ENCODE measurements around the gene FRAT1.

FRAT1 gene

DNA sequence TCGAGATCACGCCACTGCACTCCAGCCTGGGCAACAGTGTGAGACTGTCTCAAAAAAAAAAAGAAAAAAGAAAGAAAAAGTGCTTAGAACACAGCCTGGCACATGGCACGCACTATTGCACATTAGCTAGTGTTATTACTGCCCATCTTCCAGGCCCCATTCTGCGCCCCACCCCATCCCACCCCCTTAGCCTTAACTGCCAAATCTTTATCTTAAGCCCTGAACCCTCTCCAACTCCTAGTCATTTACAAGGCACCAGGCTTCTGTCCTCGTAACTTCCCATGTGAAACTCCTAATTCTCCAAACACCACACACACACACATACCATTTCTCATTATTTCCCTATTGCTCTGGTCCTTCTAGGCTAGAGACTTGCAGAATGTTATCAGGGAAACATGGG is 10.7 kb downstream of the FRAT1 start (continued):
- TF ChIP-seq, protein P1, sequence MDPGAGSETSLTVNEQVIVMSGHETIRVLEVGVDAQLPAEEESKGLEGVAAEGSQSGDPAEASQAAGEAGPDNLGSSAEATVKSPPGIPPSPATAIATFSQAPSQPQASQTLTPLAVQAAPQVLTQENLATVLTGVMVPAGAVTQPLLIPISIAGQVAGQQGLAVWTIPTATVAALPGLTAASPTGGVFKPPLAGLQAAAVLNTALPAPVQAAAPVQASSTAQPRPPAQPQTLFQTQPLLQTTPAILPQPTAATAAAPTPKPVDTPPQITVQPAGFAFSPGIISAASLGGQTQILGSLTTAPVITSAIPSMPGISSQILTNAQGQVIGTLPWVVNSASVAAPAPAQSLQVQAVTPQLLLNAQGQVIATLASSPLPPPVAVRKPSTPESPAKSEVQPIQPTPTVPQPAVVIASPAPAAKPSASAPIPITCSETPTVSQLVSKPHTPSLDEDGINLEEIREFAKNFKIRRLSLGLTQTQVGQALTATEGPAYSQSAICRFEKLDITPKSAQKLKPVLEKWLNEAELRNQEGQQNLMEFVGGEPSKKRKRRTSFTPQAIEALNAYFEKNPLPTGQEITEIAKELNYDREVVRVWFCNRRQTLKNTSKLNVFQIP (CRISPR knock-in tag; IDR thresholded peaks at IDR 0.05; ENCODE audit: borderline replicate concordance, low read depth): no peak
- TF ChIP-seq GLIS3 (CRISPR knock-in tag; IDR thresholded peaks at IDR 0.05): no peak
- TF ChIP-seq ISL1 (CRISPR knock-in tag; IDR thresholded peaks at IDR 0.05): no peak
- TF ChIP-seq ZNF8 (CRISPR knock-in tag; IDR thresholded peaks at IDR 0.05): no peak
- no peak for TF ChIP-seq BACH2 (CRISPR knock-in tag; IDR thresholded peaks at IDR 0.05; ENCODE audit: borderline replicate concordance)
- no peak for TF ChIP-seq ZNF565 (CRISPR knock-in tag; conservative IDR thresholded peaks at IDR 0.05; ENCODE audit: low read depth)
- TF ChIP-seq, protein P2, sequence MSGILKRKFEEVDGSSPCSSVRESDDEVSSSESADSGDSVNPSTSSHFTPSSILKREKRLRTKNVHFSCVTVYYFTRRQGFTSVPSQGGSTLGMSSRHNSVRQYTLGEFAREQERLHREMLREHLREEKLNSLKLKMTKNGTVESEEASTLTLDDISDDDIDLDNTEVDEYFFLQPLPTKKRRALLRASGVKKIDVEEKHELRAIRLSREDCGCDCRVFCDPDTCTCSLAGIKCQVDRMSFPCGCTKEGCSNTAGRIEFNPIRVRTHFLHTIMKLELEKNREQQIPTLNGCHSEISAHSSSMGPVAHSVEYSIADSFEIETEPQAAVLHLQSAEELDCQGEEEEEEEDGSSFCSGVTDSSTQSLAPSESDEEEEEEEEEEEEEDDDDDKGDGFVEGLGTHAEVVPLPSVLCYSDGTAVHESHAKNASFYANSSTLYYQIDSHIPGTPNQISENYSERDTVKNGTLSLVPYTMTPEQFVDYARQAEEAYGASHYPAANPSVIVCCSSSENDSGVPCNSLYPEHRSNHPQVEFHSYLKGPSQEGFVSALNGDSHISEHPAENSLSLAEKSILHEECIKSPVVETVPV (CRISPR knock-in tag; IDR thresholded peaks at IDR 0.05): no peak

DNA sequence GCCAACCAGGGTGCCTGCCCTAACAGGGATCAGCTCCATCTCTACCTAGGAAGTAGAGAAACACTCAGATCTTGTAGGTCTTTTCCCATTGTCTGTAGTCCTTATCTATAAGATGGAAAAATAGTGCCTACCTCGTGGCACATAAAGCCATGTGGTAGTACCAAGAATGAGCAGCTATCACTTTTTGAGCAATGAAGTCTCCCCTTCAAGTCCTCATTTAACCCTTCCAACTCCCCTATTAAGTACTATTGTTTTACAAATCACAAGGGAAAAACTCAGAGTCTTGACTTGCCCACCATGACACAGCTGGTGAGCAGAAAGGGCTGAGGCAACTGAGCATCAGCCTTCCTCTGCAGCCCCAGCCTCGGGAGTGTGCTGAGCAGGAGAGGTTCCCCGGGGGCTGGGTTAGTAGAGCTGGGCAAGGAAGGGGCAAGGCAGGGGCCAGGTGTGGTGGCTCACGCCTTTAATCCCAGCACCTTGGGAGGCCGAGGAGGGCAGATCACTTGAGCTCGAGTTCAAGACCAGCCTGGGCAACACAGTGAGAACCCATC is 12.2 kb downstream of the FRAT1 start:
- TF ChIP-seq ISL1 (CRISPR knock-in tag; IDR thresholded peaks at IDR 0.05): no peak
- TF ChIP-seq ZFP3 (CRISPR knock-in tag; IDR thresholded peaks at IDR 0.05): no peak
- no peak for TF ChIP-seq ARNTL (CRISPR knock-in tag; IDR thresholded peaks at IDR 0.05; ENCODE audit: borderline replicate concordance, low read depth)
- TF ChIP-seq, protein P3, sequence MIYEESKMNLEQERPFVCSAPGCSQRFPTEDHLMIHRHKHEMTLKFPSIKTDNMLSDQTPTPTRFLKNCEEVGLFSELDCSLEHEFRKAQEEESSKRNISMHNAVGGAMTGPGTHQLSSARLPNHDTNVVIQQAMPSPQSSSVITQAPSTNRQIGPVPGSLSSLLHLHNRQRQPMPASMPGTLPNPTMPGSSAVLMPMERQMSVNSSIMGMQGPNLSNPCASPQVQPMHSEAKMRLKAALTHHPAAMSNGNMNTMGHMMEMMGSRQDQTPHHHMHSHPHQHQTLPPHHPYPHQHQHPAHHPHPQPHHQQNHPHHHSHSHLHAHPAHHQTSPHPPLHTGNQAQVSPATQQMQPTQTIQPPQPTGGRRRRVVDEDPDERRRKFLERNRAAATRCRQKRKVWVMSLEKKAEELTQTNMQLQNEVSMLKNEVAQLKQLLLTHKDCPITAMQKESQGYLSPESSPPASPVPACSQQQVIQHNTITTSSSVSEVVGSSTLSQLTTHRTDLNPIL (CRISPR knock-in tag; IDR thresholded peaks at IDR 0.05; ENCODE audit: low read depth): no peak
- TF ChIP-seq, protein P1 (CRISPR knock-in tag; IDR thresholded peaks at IDR 0.05; ENCODE audit: borderline replicate concordance, low read depth): no peak
- no peak for TF ChIP-seq ZFP30 (CRISPR knock-in tag; IDR thresholded peaks at IDR 0.05)
- TF ChIP-seq, protein P4, sequence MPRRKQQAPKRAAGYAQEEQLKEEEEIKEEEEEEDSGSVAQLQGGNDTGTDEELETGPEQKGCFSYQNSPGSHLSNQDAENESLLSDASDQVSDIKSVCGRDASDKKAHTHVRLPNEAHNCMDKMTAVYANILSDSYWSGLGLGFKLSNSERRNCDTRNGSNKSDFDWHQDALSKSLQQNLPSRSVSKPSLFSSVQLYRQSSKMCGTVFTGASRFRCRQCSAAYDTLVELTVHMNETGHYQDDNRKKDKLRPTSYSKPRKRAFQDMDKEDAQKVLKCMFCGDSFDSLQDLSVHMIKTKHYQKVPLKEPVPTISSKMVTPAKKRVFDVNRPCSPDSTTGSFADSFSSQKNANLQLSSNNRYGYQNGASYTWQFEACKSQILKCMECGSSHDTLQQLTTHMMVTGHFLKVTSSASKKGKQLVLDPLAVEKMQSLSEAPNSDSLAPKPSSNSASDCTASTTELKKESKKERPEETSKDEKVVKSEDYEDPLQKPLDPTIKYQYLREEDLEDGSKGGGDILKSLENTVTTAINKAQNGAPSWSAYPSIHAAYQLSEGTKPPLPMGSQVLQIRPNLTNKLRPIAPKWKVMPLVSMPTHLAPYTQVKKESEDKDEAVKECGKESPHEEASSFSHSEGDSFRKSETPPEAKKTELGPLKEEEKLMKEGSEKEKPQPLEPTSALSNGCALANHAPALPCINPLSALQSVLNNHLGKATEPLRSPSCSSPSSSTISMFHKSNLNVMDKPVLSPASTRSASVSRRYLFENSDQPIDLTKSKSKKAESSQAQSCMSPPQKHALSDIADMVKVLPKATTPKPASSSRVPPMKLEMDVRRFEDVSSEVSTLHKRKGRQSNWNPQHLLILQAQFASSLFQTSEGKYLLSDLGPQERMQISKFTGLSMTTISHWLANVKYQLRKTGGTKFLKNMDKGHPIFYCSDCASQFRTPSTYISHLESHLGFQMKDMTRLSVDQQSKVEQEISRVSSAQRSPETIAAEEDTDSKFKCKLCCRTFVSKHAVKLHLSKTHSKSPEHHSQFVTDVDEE (CRISPR knock-in tag; IDR thresholded peaks at IDR 0.05): no peak
- TF ChIP-seq ZNF565 (CRISPR knock-in tag; conservative IDR thresholded peaks at IDR 0.05; ENCODE audit: low read depth): no peak
- no peak for TF ChIP-seq CSDC2 (CRISPR knock-in tag; IDR thresholded peaks at IDR 0.05)
- TF ChIP-seq ZNF8 (CRISPR knock-in tag; IDR thresholded peaks at IDR 0.05): no peak
- no peak for TF ChIP-seq SNAI2 (CRISPR knock-in tag; IDR thresholded peaks at IDR 0.05)
- TF ChIP-seq RARB (CRISPR knock-in tag; IDR thresholded peaks at IDR 0.05): no peak
- no peak for TF ChIP-seq TCF4 (CRISPR knock-in tag; IDR thresholded peaks at IDR 0.05; ENCODE audit: borderline replicate concordance)
- TF ChIP-seq, protein P5, sequence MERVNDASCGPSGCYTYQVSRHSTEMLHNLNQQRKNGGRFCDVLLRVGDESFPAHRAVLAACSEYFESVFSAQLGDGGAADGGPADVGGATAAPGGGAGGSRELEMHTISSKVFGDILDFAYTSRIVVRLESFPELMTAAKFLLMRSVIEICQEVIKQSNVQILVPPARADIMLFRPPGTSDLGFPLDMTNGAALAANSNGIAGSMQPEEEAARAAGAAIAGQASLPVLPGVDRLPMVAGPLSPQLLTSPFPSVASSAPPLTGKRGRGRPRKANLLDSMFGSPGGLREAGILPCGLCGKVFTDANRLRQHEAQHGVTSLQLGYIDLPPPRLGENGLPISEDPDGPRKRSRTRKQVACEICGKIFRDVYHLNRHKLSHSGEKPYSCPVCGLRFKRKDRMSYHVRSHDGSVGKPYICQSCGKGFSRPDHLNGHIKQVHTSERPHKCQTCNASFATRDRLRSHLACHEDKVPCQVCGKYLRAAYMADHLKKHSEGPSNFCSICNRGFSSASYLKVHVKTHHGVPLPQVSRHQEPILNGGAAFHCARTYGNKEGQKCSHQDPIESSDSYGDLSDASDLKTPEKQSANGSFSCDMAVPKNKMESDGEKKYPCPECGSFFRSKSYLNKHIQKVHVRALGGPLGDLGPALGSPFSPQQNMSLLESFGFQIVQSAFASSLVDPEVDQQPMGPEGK (CRISPR knock-in tag; IDR thresholded peaks at IDR 0.05; ENCODE audit: borderline replicate concordance): no peak
- TF ChIP-seq PPARA (CRISPR knock-in tag; IDR thresholded peaks at IDR 0.05; ENCODE audit: borderline replicate concordance): no peak
- TF ChIP-seq, protein P2 (CRISPR knock-in tag; IDR thresholded peaks at IDR 0.05): no peak
- no peak for TF ChIP-seq OSR1 (CRISPR knock-in tag; IDR thresholded peaks at IDR 0.05)
- TF ChIP-seq TOX (CRISPR knock-in tag; IDR thresholded peaks at IDR 0.05; ENCODE audit: borderline replicate concordance): no peak
- no peak for TF ChIP-seq ZNF70 (CRISPR knock-in tag; IDR thresholded peaks at IDR 0.05)
- no peak for TF ChIP-seq BACH2 (CRISPR knock-in tag; IDR thresholded peaks at IDR 0.05; ENCODE audit: borderline replicate concordance)
- no peak for ATAC-seq

All from SK-N-SH treated with all-trans-retinoic acid at 6 μM for 48 hours (cell line).